Loucy (cell line): ENCODE data around the gene IRF2.

Source experiments
- CTCF ChIP-seq: fragments of 200-600 bp; sonication (generic); conservative IDR thresholded peaks from 2 replicates; pipeline ENCODE4 v1.5.1; 2014; ENCODE audit warnings: mild to moderate bottlenecking, antibody characterized with exemption, low read length
- EZH2phosphoT487 ChIP-seq: fragments of 200-600 bp; IDR thresholded peaks from 2 replicates; pipeline ENCODE4 v1.6.1; 2018; ENCODE audit warnings: antibody characterized with exemption, mild to moderate bottlenecking, moderate library complexity, borderline replicate concordance

DNA sequence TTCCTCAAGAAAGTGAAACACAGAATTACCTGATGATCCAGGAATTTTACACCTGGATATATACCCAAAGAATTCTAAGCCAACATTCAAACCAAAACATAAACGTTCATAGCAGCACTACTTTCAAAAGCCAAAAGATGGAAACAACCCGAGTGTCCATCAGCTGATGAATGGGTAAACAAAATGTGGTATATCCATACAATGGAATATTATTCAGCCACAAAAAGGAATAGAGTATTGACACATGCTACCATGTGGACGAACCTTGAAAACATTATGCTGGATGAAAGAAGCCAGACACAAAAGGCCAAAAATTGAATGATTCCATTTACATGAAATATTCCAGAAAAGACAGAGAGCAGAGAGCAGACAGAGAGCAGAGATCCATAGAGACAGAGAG, 52.0 kb downstream of the IRF2 start:
- TF ChIP-seq CTCF: no peak
- TF ChIP-seq EZH2phosphoT487: no peak
